DOHH2 (cell line): ENCODE measurements around the gene ATP2B3.

Experiments
- CTCF ChIP-seq: fragments of 200-600 bp; sonication (generic); IDR thresholded peaks from one replicate; pipeline ENCODE4 v1.5.1; 2014; ENCODE audit warnings: antibody characterized with exemption, mild to moderate bottlenecking, low read depth, low read length; ENCODE audit not compliant: poor library complexity, severe bottlenecking
- EZH2phosphoT487 ChIP-seq: fragments of 200-600 bp; sonication (generic); IDR thresholded peaks from 2 replicates; pipeline ENCODE4 v1.6.1; 2017; ENCODE audit warnings: borderline replicate concordance, mild to moderate bottlenecking, antibody characterized with exemption, low read length, moderate library complexity, mixed read lengths

GRCh38 chrX:153494541-153495361 lies 22.7 kb upstream of the ATP2B3 start, which contains the start of gene BGN:
- TF ChIP-seq CTCF: no peak
- TF ChIP-seq EZH2phosphoT487: no peak
